HG03442 (cell line): ENCODE data around the gene BANP.
"Not testable (repeated sequence)": the region's sequence is repeated elsewhere in the genome, so short reads cannot be mapped to it uniquely, and the experiment has no call there.

ENCODE experiments used
- ATAC-seq: cut with Tn5 transposase; IDR thresholded peaks from one replicate; pipeline ENCODE4 v1.9.1; 2021; ENCODE audit warnings: mild to moderate bottlenecking, moderate library complexity; ENCODE audit not compliant: unreplicated experiment

BANP gene

DNA sequence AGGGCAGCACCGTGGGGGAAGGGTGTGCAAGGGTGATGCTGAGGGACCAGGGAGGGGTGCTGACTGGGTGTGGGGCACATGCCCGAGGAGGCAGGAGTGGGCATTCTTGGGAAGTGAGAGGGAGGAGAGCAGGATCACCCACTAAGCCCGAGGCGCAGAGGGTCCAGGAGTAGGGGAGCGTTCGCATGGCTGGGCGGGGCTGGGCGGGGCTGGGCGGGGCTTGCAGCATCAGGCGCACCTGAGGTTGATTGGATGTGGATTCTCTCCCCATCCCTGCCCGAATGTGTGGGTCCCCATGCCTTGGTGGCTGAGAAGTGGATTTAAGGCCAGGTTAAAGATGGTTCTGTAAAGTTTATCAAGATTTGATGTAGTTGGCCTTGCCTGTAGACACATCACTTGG is 14.2 kb downstream of the BANP start:
- ATAC-seq = no peak

DNA sequence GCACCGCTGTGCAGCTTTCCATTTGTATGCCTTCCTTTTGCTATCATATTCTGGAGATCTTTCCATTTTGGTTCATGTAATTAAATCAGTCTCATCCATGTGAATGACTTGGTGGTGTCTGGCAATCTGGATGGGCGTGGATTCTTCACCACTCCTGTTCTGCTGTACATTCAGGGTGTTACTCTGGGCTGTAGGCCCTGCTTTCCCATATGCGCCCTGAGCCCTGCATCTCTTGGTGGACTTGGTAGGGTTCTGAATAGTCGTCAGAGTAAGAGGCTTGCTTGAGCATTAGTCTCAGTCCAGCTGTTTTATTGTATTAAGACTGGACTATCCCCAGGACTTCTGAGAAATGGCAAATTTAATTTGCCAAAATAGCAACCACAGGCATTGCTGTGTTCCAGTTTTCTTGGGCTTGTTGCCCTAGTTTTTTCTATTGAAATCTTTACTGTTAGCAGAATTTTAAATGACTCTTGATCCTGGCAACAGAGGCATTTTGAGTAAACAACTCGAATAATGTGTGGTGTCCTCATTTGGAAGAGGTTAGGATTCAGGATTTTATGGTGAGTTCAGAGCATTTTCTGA is 14.9 kb downstream of the BANP start:
- ATAC-seq = no peak

DNA sequence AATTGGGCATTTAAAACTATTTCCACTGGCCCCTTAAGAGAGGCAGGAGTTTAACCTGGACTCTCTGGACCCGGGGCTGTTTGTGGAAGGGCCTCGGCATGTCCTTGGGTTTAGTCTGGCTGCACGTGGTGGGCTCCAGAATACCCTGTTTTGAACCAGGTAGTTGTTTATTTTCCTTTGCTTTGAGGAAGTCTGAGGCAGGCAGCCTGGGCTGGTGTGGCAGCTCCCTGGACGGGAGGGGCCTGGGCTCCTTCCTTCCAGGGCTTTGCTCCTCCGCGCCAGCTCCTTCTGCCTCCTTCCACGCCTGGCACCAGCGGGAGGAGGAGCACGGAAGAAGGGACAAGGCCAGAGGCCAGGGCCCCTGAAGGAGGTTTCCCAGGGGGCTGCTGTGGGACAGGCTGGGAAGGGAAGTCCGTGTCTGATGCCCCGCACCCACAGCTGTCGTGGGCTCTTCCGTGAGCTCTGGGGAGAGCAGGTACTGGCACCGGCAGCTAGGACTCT is 15.5 kb downstream of the BANP start:
- no peak for ATAC-seq

DNA sequence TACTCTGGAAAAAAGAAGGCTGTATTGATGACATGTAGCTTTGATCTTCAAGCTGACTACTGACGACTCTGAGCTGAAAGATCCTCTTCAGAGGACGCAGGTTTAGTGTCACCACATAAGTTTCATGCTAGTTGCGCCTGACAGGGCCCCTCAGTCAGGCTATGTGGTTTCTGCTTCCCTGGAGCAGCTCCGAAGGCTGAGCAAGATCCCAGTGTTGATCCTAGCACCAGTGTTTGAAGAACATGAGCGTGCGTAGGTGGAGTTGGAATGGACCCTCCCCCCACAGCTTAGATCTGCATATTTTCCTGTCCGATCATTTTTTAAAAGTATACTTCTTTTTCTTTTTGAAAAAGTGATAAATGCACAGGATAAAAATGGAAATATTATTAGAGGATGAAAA is 17.3 kb downstream of the BANP start:
- ATAC-seq = no peak

DNA sequence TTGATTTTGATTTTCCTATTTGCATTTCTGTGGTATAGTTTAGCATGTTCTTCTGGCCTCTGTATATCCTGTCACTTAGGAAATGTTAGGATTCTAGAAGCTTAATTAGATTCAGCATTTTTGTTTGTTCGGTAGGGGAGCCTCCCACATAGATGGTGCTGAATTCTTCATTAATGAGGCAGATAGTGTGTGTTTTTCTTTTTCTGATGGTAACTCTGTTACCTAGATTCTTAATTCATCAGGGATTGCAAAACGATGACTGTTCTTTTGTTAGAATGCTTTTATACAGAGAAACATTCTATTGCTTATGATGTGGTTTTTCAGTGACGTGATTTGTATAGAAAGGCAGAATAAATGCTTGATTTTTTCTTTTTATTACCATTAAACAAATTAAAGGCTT is 19.0 kb downstream of the BANP start:
- ATAC-seq = no peak

DNA sequence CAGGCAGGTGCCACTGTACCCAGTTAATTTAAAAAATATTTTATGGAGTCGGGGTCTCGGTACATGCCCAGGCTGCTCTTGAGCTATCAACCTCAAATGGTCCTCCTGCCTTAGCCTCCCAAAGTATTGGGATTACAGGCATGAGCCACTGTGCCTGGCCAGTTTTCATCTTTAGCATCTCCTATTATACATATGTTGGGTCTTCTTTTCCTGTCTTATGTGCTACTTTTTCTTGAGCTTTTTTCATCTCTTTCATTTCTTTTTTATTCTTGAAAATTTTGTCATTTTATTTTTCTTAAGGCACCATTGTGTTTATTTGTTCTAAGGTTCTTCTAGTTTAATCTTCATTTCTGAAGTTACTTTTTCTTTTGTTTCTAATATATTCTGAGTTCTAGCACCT is 20.7 kb downstream of the BANP start:
- no peak for ATAC-seq

DNA sequence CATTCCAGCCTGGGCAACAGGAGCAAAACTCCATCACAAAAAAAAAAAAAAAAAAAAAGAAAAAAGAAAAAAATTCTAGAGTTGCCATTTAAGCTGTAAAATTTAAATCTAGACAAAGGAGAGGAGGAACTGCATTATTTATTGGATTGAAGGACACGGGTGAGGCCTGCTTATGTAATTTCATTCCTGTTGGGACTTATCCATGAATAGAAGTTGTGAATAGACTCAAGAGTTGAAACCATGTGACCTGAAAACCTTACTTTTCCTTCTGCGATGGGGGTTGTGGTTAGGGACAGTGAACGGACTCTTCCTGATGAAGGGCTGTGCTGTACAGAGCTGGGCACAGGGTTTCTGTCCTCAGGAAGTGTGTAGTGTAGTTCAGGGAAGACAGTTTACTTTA is 22.5 kb downstream of the BANP start:
- no peak for ATAC-seq

DNA sequence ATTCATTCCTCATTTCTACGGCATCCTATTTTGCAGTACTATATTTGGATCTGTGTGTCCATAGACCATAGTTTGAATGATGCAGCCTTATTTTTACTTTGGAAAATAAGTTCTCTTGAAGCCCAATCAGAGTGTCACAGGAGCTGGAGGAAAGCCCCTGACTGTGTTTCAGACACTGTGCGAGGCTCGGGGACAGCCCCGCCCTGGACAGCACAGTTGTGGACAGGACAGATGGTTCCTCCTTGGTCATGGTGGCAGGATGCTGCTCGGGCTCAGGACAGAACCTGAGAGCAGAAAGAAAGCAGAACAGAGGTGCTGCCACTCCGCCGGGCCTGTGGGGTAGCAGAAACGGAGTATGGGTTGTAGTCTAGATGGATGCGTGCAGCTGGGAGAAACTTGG is 22.9 kb downstream of the BANP start:
- no peak for ATAC-seq

DNA sequence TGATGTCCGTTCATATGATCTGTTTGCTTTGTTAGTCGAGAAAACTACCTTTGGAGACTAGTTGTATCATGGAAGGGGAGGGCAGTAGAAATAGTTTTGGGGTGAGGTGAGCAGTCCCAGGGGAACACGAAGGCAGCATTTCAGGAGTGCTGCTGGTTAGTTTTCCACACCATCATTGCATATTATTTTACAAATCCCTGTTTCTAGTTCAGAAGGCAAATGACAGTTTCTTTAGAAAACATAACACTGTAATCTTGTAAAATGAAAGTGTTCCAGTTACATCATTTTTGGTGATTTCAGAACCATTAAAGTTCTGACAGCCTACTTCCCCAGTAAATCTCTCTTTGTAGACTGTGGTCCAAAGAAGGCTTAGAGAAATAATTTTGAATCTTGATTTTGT is 25.4 kb downstream of the BANP start:
- no peak for ATAC-seq

DNA sequence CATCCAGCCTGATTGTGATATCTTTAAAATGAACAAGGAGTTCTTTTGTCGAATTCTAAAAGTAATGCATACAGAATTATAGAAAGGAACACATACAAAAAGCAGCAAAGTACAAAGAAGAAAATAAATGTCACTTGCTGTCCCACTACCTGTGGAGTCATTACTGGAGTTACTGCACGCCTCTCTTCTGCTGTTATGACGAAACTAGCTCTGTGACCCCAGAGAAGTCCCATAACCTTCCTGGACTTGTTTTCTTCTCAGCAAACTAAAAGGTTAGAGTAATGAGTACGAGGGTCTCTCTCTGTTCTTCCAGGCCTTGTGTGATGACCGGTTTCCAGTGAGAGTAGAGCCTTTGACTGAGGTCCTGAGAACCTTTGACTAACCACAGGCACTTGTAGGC is 26.9 kb downstream of the BANP start:
- ATAC-seq = no peak

DNA sequence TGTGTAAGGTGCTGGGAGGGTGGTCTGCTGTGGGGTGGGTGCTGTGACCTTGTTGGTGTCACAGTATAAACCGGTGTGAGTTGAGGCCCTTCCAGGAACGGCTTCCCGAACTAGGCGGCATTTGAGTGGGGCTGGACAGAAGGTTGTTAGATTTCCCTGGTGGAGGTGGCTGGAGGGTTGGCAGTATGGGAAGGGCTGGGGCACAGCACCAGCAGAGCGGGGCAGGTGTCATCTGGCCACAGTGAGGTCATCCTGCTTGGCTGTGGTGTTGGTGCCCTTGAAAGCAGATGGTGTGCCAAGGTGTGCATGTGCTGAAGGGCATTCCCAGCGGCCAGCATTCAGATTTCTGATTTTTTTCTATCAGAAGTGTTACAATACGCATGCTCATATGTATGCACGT is 28.1 kb downstream of the BANP start:
- ATAC-seq = no peak

DNA sequence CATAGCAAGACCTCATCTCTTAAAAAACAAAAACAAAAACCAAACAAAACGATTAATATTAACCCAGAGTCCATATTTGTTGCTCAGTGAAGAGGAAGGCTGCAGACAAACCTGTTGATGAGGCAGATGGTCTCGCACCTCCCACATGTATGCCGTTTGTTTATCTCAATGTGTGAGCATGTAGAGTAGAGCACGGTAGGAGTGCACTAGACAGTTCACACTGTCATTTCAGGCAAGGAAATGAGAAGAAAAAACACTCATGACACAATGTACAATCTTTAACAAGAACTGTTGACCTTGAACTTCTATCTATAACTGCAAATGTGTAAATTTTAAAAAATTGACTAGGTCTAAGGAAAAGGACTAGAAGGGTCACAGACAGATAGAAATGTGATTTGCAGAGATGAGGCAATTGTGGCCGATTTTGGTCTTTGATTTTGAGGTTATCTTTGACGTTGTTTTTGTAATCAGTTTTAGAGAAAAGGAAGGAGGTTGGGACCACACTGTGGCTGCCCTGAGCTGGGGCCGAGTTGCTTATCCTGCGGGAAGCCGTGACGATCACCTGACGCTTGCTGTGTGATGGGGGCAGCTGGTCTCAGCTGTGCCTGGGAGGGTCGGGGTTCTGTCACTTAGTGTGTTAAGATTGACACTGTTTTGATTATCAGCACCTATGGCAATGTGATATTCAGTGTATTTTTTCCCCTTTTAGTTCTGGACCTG is 28.8 kb downstream of the BANP start:
- ATAC-seq = not testable (repeated sequence)

DNA sequence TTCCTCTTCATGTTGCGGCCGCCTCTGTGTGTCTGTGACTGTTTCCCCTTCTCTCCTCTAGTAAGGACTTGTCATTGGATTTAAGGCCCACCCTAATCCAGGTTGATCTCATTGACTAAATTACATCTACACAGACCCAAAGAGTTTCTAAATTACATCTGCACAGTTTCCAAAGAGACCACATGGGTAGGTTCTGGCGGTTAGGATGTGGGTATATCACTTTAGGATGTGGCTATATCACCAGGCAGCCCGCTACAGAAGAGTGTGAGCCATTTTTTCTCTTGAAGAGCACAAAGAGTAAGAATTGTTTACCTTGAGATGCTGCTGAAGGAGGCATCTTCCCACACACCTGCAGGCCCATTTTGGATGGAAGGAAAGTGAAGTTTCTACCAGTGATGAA is 30.1 kb downstream of the BANP start:
- not testable (repeated sequence) for ATAC-seq

DNA sequence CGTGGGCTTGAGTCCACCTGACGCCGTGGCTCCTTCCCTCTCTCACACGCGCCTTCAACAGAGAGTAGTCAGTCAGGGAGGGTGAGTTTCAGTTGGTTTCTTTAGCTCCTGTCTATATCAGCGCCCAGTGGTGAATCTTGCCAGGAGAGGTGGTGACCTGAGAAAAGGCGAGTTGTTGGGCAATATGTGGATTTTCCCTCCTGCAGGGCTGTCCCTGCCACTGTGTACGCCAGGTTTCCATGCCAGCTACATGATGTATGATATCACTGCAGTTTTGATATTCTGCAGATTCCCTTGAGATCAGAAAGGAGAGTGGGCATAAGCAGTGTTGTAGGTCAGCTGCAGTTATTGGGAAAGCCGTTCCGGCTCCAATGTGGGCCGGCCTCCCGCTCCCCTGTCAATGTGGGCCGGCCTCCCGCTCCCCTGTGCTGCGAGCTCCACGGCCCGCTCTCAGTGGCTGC is 31.4 kb downstream of the BANP start:
- no peak for ATAC-seq

DNA sequence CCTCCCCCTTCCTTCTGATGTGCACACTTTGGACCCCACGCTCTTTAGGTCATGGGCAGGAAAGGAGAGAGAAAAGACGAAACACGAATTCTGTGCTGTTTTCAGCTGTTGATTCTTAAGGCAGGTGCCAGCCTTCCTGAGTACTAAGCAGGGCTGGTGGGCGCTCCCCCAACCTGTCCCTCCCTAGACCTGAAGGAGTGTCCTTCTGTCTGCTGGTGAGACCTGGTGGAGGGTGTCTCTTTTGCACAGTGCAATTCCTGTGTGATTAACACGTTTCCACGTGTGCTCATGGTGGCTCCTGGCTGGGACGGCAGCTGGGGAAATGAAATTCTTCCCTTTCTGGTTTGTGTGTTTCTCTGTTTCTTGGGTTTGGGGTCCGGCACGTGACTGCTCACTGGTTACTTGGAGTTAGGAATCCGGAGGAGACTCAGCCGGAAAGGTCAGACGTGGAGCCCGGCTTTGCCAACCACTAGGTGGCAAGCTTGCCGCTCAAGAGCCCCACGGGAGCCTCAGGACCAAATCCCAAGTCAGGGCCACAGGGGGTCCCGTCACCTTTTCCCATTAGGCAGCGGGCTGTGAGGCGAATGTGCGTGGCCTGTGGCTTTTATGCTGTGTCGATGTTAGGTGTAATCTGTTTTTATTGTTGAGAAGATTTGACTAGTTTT is 32.0 kb downstream of the BANP start:
- not testable (repeated sequence) for ATAC-seq

DNA sequence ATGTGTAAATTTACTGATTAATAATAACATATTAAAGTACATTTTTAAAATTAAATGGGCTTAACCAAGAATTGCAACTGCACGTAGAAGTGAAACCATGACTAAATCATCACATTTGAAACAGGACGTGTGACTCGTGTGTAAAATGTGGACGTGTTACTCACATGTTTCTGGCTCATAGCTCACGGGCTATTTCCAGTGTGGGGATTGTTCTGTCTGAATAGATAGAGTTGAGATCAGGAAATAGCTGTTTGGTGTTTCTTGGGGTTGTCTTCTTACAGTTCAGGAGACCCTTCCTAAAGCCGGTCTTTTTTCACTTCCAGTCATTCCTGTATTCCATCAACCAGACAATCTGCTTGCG is 32.5 kb downstream of the BANP start:
- not testable (repeated sequence) for ATAC-seq

DNA sequence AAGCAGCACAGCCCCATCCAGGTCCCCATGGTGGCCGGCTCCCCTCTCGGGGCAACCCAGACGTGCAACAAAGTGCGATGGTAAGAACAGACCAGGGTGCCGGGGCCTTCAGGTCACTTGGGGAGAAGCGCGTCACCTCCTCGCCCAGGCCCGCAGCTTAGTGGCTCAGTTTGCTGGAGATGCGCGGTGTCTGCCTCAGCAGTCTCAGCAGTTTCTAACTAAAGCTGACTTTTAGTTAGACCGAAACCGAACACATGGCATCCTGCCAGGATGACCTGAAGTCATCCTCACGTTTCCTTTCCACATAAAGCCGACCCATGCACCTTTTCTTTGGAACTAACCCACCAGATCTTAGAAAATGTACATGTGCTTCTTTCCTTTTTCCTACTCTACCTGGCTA is 32.9 kb downstream of the BANP start:
- ATAC-seq = not testable (repeated sequence)

DNA sequence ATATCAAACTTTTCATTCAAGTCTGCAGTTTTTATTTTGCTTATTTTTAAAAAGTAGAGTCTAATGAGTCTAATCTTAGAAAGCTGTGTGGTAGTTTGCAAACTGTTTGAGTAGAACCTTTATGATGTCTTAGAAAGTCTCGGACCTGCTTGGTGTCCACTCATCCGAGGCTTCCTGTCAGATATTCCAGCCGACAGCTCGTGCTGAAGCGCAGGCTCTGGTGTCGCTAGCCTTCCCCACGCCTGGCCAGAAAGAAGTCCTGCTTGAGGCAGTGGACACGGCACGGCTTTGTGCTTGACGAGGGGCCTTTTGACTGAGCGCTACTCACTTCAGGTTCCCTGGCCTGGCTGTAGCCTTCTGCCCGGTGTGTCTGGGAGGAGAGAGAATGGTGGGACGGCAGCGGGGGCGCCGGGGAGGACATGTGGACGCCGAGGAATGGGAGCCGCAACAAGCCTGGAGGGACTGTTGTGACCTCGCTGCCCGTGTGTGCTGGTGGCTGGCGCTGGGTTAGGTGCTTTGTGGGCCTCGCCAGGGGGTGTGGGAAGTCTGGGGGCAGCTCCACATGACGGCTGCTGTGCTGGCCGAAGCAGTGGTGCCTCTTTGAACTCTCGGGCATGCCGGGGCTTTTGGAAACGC is 33.5 kb downstream of the BANP start:
- ATAC-seq = no peak

DNA sequence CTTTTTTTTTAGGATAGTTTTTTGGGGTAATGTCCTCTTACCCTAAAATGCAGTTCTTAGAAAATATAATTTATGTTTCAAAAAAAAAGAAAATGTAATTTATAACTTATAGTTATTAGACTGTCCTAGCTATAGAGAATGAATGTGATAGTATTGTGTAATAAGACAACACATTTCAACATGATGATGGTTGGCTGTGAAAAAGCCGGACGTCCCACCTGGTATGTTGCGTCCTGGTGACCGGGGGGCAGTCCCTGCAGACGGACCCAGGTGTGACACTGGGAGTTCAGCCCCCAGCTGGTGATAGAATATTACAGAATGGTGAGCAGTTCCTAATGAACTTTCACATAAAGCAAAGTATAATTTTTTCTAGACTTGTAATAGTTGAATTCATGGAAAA is 34.3 kb downstream of the BANP start:
- not testable (repeated sequence) for ATAC-seq

DNA sequence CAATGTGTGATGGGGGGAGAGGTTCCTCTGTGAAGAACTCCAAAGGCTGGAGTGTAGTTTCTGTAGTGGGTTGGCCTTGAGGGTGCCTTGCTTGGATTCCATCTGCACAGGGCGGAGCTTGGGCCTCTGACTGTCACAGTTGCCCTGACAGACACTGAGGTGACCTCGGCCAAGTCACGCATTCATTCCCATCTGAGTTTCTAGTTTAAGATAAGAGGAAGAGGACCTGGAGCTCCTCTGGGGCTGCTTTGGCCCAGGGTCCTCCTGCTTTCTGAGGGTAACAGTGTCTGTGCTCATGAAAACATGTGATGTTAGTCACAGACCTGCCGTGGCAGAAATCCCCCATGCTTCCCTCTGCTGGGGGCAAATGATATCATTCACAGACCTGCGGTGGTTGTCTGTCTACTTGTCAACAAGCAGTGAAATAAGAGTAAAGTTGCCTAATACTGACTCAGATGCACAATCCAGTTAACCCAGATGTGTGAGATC is 35.2 kb downstream of the BANP start:
- not testable (repeated sequence) for ATAC-seq

DNA sequence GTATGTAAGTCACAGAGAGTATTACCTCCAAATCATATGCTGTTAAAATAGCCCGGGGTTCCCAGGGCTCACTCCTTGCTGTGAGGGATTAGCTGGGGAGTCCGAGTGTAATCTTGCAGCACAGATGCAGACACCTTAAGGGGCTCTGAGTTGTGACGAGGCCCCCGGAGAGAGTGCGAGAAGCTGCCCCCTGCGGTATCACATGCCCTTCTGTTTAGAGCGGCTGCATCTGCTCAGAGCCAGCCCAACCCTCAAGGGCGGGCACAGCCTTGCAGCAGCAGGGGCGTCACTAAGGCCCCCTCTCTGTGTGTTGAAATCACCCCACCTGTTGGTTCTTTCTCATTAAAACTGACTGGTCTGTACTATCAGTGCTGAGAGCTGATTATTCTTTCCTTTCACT is 37.4 kb downstream of the BANP start:
- not testable (repeated sequence) for ATAC-seq
